Measurements from ENCODE around the gene MACROD2. TPM values are rescaled to one million over a fixed set of nuclear protein-coding genes. Genes with fewer than 3 reads are reported as not detected.

The MACROD2 gene
- total and polyA plus RNA-seq, 4 donors: 0.66 to 10.5 (median 3.3) TPM

DNA sequence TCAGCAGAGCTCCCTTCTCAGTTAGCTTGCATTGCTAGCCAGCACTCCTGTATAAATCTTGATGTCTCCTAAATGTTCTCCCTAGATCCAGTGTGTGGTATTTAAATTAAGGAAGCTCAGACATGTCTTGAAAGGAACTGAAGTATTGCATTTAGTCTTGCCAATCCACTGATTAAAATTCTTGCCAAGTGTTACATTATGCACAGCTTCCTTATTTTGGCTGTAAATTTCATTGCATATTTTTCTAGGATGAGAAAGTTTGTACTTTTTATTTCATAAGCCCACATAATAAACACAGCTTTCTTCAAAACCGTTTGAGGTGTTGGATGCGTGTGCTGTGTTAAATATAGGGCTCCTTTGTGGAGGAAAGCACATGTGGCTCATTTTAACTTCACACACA is 671.9 kb downstream of the MACROD2 start:
- no peak for DNase-seq (ENCODE audit: low spot score)
- no peaks in the 10 kb centered on the region for H3K36me3 ChIP-seq (ENCODE audit: control insufficient read depth in 4 of 4, insufficient read depth in 3 of 4, low read depth in 1 of 4, low read length in 3 of 4)
- peaks cover 0 to 1% (median 0%) of the 10 kb centered on the region in 4 donors for H3K9me3 ChIP-seq (ENCODE audit: control insufficient read depth in 4 of 4, low read length in 3 of 4)
- H3K9ac ChIP-seq (ENCODE audit: low read depth in 1 of 2, low read length in 2 of 2): no peak overlapping the region
- no peak overlapping the region for H3K27ac ChIP-seq (ENCODE audit: low read depth in 1 of 2, low read length in 2 of 2)
- H3K4me1 ChIP-seq (ENCODE audit: control insufficient read depth in 4 of 4, insufficient read depth in 4 of 4, low read length in 3 of 4): no peaks in the 10 kb centered on the region
- no peak overlapping the region for H3K4me3 ChIP-seq (ENCODE audit: low read depth in 1 of 3, low read length in 3 of 3)
- WGBS: 90% methylated on average over 2 of the region's 2 CpGs
- no peaks in the 10 kb centered on the region for H3K27me3 ChIP-seq (ENCODE audit: control insufficient read depth in 4 of 4, insufficient read depth in 4 of 4, low read length in 3 of 4)
- TF ChIP-seq, protein P1, sequence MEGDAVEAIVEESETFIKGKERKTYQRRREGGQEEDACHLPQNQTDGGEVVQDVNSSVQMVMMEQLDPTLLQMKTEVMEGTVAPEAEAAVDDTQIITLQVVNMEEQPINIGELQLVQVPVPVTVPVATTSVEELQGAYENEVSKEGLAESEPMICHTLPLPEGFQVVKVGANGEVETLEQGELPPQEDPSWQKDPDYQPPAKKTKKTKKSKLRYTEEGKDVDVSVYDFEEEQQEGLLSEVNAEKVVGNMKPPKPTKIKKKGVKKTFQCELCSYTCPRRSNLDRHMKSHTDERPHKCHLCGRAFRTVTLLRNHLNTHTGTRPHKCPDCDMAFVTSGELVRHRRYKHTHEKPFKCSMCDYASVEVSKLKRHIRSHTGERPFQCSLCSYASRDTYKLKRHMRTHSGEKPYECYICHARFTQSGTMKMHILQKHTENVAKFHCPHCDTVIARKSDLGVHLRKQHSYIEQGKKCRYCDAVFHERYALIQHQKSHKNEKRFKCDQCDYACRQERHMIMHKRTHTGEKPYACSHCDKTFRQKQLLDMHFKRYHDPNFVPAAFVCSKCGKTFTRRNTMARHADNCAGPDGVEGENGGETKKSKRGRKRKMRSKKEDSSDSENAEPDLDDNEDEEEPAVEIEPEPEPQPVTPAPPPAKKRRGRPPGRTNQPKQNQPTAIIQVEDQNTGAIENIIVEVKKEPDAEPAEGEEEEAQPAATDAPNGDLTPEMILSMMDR (IDR thresholded peaks at IDR 0.05; ENCODE audit: low read depth, low read length, missing input control): no peak
- TF ChIP-seq SP1 (IDR thresholded peaks at IDR 0.05): no peak
- TF ChIP-seq, protein P2, sequence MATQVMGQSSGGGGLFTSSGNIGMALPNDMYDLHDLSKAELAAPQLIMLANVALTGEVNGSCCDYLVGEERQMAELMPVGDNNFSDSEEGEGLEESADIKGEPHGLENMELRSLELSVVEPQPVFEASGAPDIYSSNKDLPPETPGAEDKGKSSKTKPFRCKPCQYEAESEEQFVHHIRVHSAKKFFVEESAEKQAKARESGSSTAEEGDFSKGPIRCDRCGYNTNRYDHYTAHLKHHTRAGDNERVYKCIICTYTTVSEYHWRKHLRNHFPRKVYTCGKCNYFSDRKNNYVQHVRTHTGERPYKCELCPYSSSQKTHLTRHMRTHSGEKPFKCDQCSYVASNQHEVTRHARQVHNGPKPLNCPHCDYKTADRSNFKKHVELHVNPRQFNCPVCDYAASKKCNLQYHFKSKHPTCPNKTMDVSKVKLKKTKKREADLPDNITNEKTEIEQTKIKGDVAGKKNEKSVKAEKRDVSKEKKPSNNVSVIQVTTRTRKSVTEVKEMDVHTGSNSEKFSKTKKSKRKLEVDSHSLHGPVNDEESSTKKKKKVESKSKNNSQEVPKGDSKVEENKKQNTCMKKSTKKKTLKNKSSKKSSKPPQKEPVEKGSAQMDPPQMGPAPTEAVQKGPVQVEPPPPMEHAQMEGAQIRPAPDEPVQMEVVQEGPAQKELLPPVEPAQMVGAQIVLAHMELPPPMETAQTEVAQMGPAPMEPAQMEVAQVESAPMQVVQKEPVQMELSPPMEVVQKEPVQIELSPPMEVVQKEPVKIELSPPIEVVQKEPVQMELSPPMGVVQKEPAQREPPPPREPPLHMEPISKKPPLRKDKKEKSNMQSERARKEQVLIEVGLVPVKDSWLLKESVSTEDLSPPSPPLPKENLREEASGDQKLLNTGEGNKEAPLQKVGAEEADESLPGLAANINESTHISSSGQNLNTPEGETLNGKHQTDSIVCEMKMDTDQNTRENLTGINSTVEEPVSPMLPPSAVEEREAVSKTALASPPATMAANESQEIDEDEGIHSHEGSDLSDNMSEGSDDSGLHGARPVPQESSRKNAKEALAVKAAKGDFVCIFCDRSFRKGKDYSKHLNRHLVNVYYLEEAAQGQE (IDR thresholded peaks at IDR 0.05): no peak
- no peak for TF ChIP-seq HNF4A (conservative IDR thresholded peaks at IDR 0.05)
- no peak for TF ChIP-seq JUND (IDR thresholded peaks at IDR 0.05)
- TF ChIP-seq FOXA1 (IDR thresholded peaks at IDR 0.05): no peak
- TF ChIP-seq, protein P3, sequence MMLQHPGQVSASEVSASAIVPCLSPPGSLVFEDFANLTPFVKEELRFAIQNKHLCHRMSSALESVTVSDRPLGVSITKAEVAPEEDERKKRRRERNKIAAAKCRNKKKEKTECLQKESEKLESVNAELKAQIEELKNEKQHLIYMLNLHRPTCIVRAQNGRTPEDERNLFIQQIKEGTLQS (IDR thresholded peaks at IDR 0.05): no peak
- no peak for TF ChIP-seq RXRA (IDR thresholded peaks at IDR 0.05)
- no peak for TF ChIP-seq EGR1 (IDR thresholded peaks at IDR 0.05; ENCODE audit: low read depth in 2 of 2)

DNA sequence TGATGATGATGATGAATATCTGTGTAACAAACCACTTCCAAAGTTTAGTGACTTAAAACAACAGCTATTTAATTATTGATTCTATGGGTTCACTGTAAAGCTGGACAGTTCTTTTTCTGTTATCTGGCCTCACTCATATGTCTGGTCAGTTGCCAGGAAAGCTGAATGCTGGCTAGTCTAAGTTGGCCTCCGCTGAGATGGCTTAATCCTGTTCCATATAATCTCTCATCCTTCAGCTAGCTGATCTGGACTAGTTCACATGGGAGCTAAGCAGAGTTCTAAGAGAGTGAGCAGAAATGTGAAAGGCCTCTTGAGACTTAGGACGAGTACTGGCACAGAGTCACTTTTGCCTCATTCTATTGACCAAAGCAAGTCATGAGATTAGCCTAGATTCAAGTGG is 676.8 kb downstream of the MACROD2 start:
- no peaks in the 10 kb centered on the region for H3K36me3 ChIP-seq (ENCODE audit: control insufficient read depth in 4 of 4, insufficient read depth in 3 of 4, low read depth in 1 of 4, low read length in 3 of 4)
- no peak overlapping the region for H3K9ac ChIP-seq (ENCODE audit: low read depth in 1 of 2, low read length in 2 of 2)
- no peaks in the 10 kb centered on the region for H3K9me3 ChIP-seq (ENCODE audit: control insufficient read depth in 4 of 4, low read length in 3 of 4)
- no peaks in the 10 kb centered on the region for H3K4me1 ChIP-seq (ENCODE audit: control insufficient read depth in 4 of 4, insufficient read depth in 4 of 4, low read length in 3 of 4)
- no peak for DNase-seq (ENCODE audit: low spot score)
- WGBS: 81% methylated on average over 2 of the region's 2 CpGs
- no peak overlapping the region for H3K27ac ChIP-seq (ENCODE audit: low read depth in 1 of 2, low read length in 2 of 2)
- no peak overlapping the region for H3K4me3 ChIP-seq (ENCODE audit: low read depth in 1 of 3, low read length in 3 of 3)
- H3K27me3 ChIP-seq (ENCODE audit: control insufficient read depth in 4 of 4, insufficient read depth in 4 of 4, low read length in 3 of 4): no peaks in the 10 kb centered on the region
- no peak for TF ChIP-seq FOXA2 (IDR thresholded peaks at IDR 0.05)
- TF ChIP-seq, protein P4, sequence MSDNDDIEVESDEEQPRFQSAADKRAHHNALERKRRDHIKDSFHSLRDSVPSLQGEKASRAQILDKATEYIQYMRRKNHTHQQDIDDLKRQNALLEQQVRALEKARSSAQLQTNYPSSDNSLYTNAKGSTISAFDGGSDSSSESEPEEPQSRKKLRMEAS (IDR thresholded peaks at IDR 0.05): no peak
- no peak for TF ChIP-seq RXRA (IDR thresholded peaks at IDR 0.05)
- no peak for TF ChIP-seq GABPA (IDR thresholded peaks at IDR 0.05 in 1 of 2, conservative IDR thresholded peaks at IDR 0.05 in 1 of 2)
- TF ChIP-seq, protein P5, sequence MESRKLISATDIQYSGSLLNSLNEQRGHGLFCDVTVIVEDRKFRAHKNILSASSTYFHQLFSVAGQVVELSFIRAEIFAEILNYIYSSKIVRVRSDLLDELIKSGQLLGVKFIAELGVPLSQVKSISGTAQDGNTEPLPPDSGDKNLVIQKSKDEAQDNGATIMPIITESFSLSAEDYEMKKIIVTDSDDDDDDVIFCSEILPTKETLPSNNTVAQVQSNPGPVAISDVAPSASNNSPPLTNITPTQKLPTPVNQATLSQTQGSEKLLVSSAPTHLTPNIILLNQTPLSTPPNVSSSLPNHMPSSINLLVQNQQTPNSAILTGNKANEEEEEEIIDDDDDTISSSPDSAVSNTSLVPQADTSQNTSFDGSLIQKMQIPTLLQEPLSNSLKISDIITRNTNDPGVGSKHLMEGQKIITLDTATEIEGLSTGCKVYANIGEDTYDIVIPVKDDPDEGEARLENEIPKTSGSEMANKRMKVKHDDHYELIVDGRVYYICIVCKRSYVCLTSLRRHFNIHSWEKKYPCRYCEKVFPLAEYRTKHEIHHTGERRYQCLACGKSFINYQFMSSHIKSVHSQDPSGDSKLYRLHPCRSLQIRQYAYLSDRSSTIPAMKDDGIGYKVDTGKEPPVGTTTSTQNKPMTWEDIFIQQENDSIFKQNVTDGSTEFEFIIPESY (IDR thresholded peaks at IDR 0.05): no peak
- TF ChIP-seq, protein P1 (IDR thresholded peaks at IDR 0.05; ENCODE audit: low read depth, low read length, missing input control): no peak
- TF ChIP-seq HNF4A (conservative IDR thresholded peaks at IDR 0.05): no peak
- TF ChIP-seq HNF4G (IDR thresholded peaks at IDR 0.05): no peak
- no peak for TF ChIP-seq TAF1 (conservative IDR thresholded peaks at IDR 0.05)
- TF ChIP-seq RAD21 (IDR thresholded peaks at IDR 0.05): no peak
- TF ChIP-seq NR2F2 (IDR thresholded peaks at IDR 0.05): no peak
- TF ChIP-seq FOXA1 (IDR thresholded peaks at IDR 0.05): no peak
- TF ChIP-seq, protein P2 (IDR thresholded peaks at IDR 0.05): no peak
- TF ChIP-seq EGR1 (IDR thresholded peaks at IDR 0.05; ENCODE audit: low read depth in 2 of 2): no peak
- TF ChIP-seq, protein P3 (IDR thresholded peaks at IDR 0.05): no peak
- TF ChIP-seq YY1 (IDR thresholded peaks at IDR 0.05): no peak
- no peak for TF ChIP-seq SP1 (IDR thresholded peaks at IDR 0.05)

Measured in liver (tissue), 9 donors.